ENCODE results near the gene ISG20. TPM values are rescaled to one million over a fixed set of nuclear protein-coding genes. Genes with fewer than 3 reads are reported as not detected.

The ISG20 gene
- total and polyA plus RNA-seq, 2 donors (not counting 1 experiment from before 2014, with no cell fraction given): 190 to 232 TPM

- intact Hi-C loops (cut with micrococcal nuclease): no loop called here
- H3K4me1 Mint-ChIP-seq: peaks cover 51% of the 10 kb centered on the region
- H3K79me2 ChIP-seq (ENCODE audit: control insufficient read depth, insufficient read depth, low read length): peaks cover 5% of the 10 kb centered on the region
- H3K9me3 ChIP-seq (ENCODE audit: control extremely low read depth in 1 of 3, control insufficient read depth in 2 of 3, insufficient read depth in 1 of 3, low read length in 2 of 3): peaks cover 0 to 14% (median 0%) of the 10 kb centered on the region in 3 donors
- no peaks in the 10 kb centered on the region for H3K27me3 Mint-ChIP-seq
- TF ChIP-seq CTCF (IDR thresholded peaks at IDR 0.05) (no peak), EZH2 (IDR thresholded peaks at IDR 0.05; ENCODE audit: borderline replicate concordance, insufficient read depth, low read depth, low read length, poor library complexity, severe bottlenecking) (no peak)
- no peak overlapping the region for H3K27ac Mint-ChIP-seq
- CTCF ChIA-PET: interaction anchor here (0.9 to 8.8 kb wide), 7 partner anchors 14 to 244 kb away, joined by 3 to 120 read pairs (median 3); partner anchors contain the start of gene AEN
- ATAC-seq (ENCODE audit: low read depth): no peak
- no peaks in the 10 kb centered on the region for H3K9me3 Mint-ChIP-seq (ENCODE audit: insufficient read depth)
- H3K9ac ChIP-seq (ENCODE audit: low read length): no peak overlapping the region
- H3K4me2 ChIP-seq (replicated peaks; ENCODE audit: low read depth, low read length, poor library complexity, severe bottlenecking): no peak overlapping the region
- H2AFZ ChIP-seq (ENCODE audit: insufficient read depth, low read depth, low read length, poor library complexity, severe bottlenecking): no peak overlapping the region
- H3K4me3 ChIP-seq (ENCODE audit: control extremely low read depth in 1 of 5, extremely low read depth in 1 of 5, insufficient read depth in 1 of 5, low read depth in 2 of 5, low read length in 4 of 5): no peak overlapping the region
- H3K4me3 Mint-ChIP-seq: no peak overlapping the region
- no peak for DNase-seq
- no peak overlapping the region for H3K27ac ChIP-seq (ENCODE audit: low read length in 2 of 2)
- H3K27me3 ChIP-seq (replicated peaks in 1 of 4; ENCODE audit: control extremely low read depth in 1 of 4, control insufficient read depth in 3 of 4, insufficient read depth in 4 of 4, low read length in 3 of 4): no peaks in the 10 kb centered on the region
- peaks cover 40 to 45% of the 10 kb centered on the region in 2 donors for H3K4me1 ChIP-seq (ENCODE audit: control insufficient read depth in 2 of 2, insufficient read depth in 2 of 2, low read length in 2 of 2)
- H4K20me1 ChIP-seq (ENCODE audit: control insufficient read depth, insufficient read depth, low read length, poor library complexity, severe bottlenecking): no peaks in the 10 kb centered on the region
- POLR2A ChIA-PET: no interaction called here
- no peaks in the 10 kb centered on the region for H3K36me3 ChIP-seq (replicated peaks in 1 of 2; ENCODE audit: control extremely low read depth in 1 of 2, control insufficient read depth in 1 of 2, extremely low read depth in 1 of 2, insufficient read depth in 2 of 2, low read length in 1 of 2)
Observed at GRCh38 chr15:88661041-88661700, 22.4 kb downstream of the ISG20 start.

- H3K27ac ChIP-seq (ENCODE audit: low read length in 2 of 2): no peak overlapping the region
- H3K27ac Mint-ChIP-seq: peak overlapping the region; percentile 32
- no peaks in the 10 kb centered on the region for H3K36me3 ChIP-seq (replicated peaks in 1 of 2; ENCODE audit: control extremely low read depth in 1 of 2, control insufficient read depth in 1 of 2, extremely low read depth in 1 of 2, insufficient read depth in 2 of 2, low read length in 1 of 2)
- ChIA-PET CTCF (interaction anchor here (0.9 to 1.3 kb wide), 4 partner anchors 15 to 173 kb away, joined by 3 read pairs; partner anchors contain the start of gene AEN), POLR2A (no interaction called here)
- H3K4me3 ChIP-seq (ENCODE audit: control extremely low read depth in 1 of 5, extremely low read depth in 1 of 5, insufficient read depth in 1 of 5, low read depth in 2 of 5, low read length in 4 of 5): no peak overlapping the region
- peaks cover 32 to 37% of the 10 kb centered on the region in 2 donors for H3K4me1 ChIP-seq (ENCODE audit: control insufficient read depth in 2 of 2, insufficient read depth in 2 of 2, low read length in 2 of 2)
- H3K9ac ChIP-seq (ENCODE audit: low read length): no peak overlapping the region
- H3K4me3 Mint-ChIP-seq: no peak overlapping the region
- ATAC-seq (ENCODE audit: low read depth): no peak
- TF ChIP-seq EZH2 (IDR thresholded peaks at IDR 0.05; ENCODE audit: borderline replicate concordance, insufficient read depth, low read depth, low read length, poor library complexity, severe bottlenecking) (no peak), CTCF (IDR thresholded peaks at IDR 0.05) (no peak)
- H3K79me2 ChIP-seq (ENCODE audit: control insufficient read depth, insufficient read depth, low read length): peaks cover 5% of the 10 kb centered on the region
- peaks cover 45% of the 10 kb centered on the region for H3K4me1 Mint-ChIP-seq
- no peak for DNase-seq
- H3K27me3 ChIP-seq (replicated peaks in 1 of 4; ENCODE audit: control extremely low read depth in 1 of 4, control insufficient read depth in 3 of 4, insufficient read depth in 4 of 4, low read length in 3 of 4): no peaks in the 10 kb centered on the region
- no peaks in the 10 kb centered on the region for H3K27me3 Mint-ChIP-seq
- H3K9me3 ChIP-seq (ENCODE audit: control extremely low read depth in 1 of 3, control insufficient read depth in 2 of 3, insufficient read depth in 1 of 3, low read length in 2 of 3): peaks cover 0 to 6% (median 0%) of the 10 kb centered on the region in 3 donors
- H2AFZ ChIP-seq (ENCODE audit: insufficient read depth, low read depth, low read length, poor library complexity, severe bottlenecking): no peak overlapping the region
- 100% methylated on average over 1 of the region's 4 CpGs for WGBS (ENCODE audit: insufficient coverage)
- no peak overlapping the region for H3K4me2 ChIP-seq (replicated peaks; ENCODE audit: low read depth, low read length, poor library complexity, severe bottlenecking)
- intact Hi-C loops (cut with micrococcal nuclease): no loop called here
- no peaks in the 10 kb centered on the region for H4K20me1 ChIP-seq (ENCODE audit: control insufficient read depth, insufficient read depth, low read length, poor library complexity, severe bottlenecking)
- no peaks in the 10 kb centered on the region for H3K9me3 Mint-ChIP-seq (ENCODE audit: insufficient read depth)
Observed at GRCh38 chr15:88661761-88662556, 23.1 kb downstream of the ISG20 start.

All from B cell (primary cell).